Measurements from ENCODE around the gene TNFAIP8L1. TPM values are rescaled to one million over a fixed set of nuclear protein-coding genes. Genes with fewer than 3 reads are reported as not detected.
A peak's percentile ranks its signal among the peaks of the same experiment; 100 is the strongest.
"Not testable (repeated sequence)": the region's sequence is repeated elsewhere in the genome, so short reads cannot be mapped to it uniquely, and the experiment has no call there.

TNFAIP8L1 gene
- total and polyA plus RNA-seq, 2 donors from 2014 or later, result 11.5 to 16.0 TPM

GRCh38 chr19:4678881-4679790 lies 39.8 kb downstream of the TNFAIP8L1 start:
- H3K27ac ChIP-seq (ENCODE audit: low read depth in 2 of 2, low read length in 2 of 2), result no peak overlapping the region
- FAIRE-seq (no peak), DNase-seq (peak in 3 of 5 donors; percentile 13 to 74 (median 34))
- no peaks in the 10 kb centered on the region for H3K9me3 ChIP-seq (ENCODE audit: control insufficient read depth in 2 of 3, insufficient read depth in 1 of 3, low read length in 3 of 3)
- H3K4me1 ChIP-seq (ENCODE audit: control insufficient read depth in 2 of 3, insufficient read depth in 2 of 3, low read depth in 1 of 3, low read length in 3 of 3), result no peaks in the 10 kb centered on the region
- intact Hi-C loops (cut with DNase I), result no loop called here
- H3K27me3 ChIP-seq (ENCODE audit: control insufficient read depth, insufficient read depth, low read length), result no peaks in the 10 kb centered on the region
- H3K9ac ChIP-seq (ENCODE audit: low read length in 3 of 3), result no peak overlapping the region
- no peak for TF ChIP-seq CTCF (IDR thresholded peaks at IDR 0.05; ENCODE audit: borderline replicate concordance, extremely low read depth, insufficient read depth)
- H3K36me3 ChIP-seq (ENCODE audit: control insufficient read depth in 2 of 3, insufficient read depth in 3 of 3, low read length in 3 of 3), result peaks cover 0 to 9% (median 2%) of the 10 kb centered on the region in 3 donors
- no peak overlapping the region for H3K4me3 ChIP-seq (ENCODE audit: low read length in 3 of 3)

GRCh38 chr19:4680021-4680420 lies 40.7 kb downstream of the TNFAIP8L1 start:
- H3K9me3 ChIP-seq (ENCODE audit: control insufficient read depth in 2 of 3, insufficient read depth in 1 of 3, low read length in 3 of 3); DNase-seq; H3K27me3 ChIP-seq (ENCODE audit: control insufficient read depth, insufficient read depth, low read length); H3K9ac ChIP-seq (ENCODE audit: low read length in 3 of 3); FAIRE-seq; H3K4me1 ChIP-seq (ENCODE audit: control insufficient read depth in 2 of 3, insufficient read depth in 2 of 3, low read depth in 1 of 3, low read length in 3 of 3); H3K4me3 ChIP-seq (ENCODE audit: low read length in 3 of 3); intact Hi-C loops (cut with DNase I); H3K27ac ChIP-seq (ENCODE audit: low read depth in 2 of 2, low read length in 2 of 2): not testable (repeated sequence)
- peaks cover 0 to 12% (median 4%) of the 10 kb centered on the region in 3 donors for H3K36me3 ChIP-seq (ENCODE audit: control insufficient read depth in 2 of 3, insufficient read depth in 3 of 3, low read length in 3 of 3)

GRCh38 chr19:4682417-4683200 lies 43.3 kb downstream of the TNFAIP8L1 start:
- H3K36me3 ChIP-seq (ENCODE audit: control insufficient read depth in 2 of 3, insufficient read depth in 3 of 3, low read length in 3 of 3), result peaks cover 0 to 21% (median 11%) of the 10 kb centered on the region in 3 donors
- no peak for DNase-seq
- H3K4me3 ChIP-seq (ENCODE audit: low read length in 3 of 3), result no peak overlapping the region
- no peak for TF ChIP-seq CTCF (IDR thresholded peaks at IDR 0.05; ENCODE audit: borderline replicate concordance, extremely low read depth, insufficient read depth)
- no peak for FAIRE-seq
- no peaks in the 10 kb centered on the region for H3K27me3 ChIP-seq (ENCODE audit: control insufficient read depth, insufficient read depth, low read length)
- intact Hi-C loops (cut with DNase I), result no loop called here
- H3K27ac ChIP-seq (ENCODE audit: low read depth in 2 of 2, low read length in 2 of 2), result no peak overlapping the region
- no peak overlapping the region for H3K9ac ChIP-seq (ENCODE audit: low read length in 3 of 3)
- H3K9me3 ChIP-seq (ENCODE audit: control insufficient read depth in 2 of 3, insufficient read depth in 1 of 3, low read length in 3 of 3), result no peaks in the 10 kb centered on the region
- no peaks in the 10 kb centered on the region for H3K4me1 ChIP-seq (ENCODE audit: control insufficient read depth in 2 of 3, insufficient read depth in 2 of 3, low read depth in 1 of 3, low read length in 3 of 3)

All from kidney (tissue), 14 donors.